HK-2 (cell line): ENCODE results near the gene COX14.
A peak's percentile ranks its signal among the peaks of the same experiment; 100 is the strongest.
"Not testable (repeated sequence)": the region's sequence is repeated elsewhere in the genome, so short reads cannot be mapped to it uniquely, and the experiment has no call there.

Experiments
- DNase-seq: peaks from one replicate; pipeline ENCODE4 v3.0.0-alpha.2; 2018; ENCODE audit not compliant: unreplicated experiment

COX14 gene

DNA sequence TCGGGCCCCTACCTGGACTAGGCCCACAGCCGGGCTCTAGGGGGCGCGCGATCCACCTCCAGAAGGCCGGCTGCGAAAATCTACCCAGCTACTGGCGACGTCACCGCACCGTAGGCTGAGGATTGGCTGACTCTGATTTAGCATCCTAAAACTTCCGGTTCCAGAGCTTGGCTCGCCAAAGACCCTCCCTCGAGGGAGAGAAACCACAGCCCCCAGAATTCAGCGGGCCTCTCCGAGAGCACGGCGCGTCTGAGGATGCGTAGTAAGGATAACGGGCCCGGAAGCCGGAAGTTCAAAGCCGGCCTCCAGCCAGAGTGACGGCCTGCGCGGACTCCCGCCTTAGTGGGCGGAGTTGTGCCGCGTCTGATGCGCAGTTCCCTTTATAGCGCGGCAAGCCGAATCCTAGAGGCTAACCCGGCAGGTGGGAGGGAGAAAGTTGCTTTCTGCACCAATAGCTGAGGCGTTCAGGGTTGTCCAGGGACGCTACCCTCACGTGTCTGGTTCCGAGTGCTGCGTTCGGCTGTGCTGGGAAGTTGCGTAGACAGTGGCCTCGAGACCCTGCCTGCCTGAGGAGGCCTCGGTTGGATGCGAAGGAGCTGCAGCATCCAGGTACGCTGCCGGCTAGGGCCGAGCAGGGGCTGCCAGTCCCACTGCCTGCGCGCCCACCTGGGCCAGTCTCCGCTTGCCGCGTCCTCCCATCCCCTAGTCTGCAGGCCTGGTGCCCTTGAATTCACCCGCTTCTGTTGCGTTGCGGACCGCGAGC, at the start of gene COX14:
Gene COX14 (plus strand): TSS at position 544 of the 763 bp plus-strand sequence. CDS start 7,808 bp downstream, outside the sequence.
- DNase-seq: peak; percentile 99

DNA sequence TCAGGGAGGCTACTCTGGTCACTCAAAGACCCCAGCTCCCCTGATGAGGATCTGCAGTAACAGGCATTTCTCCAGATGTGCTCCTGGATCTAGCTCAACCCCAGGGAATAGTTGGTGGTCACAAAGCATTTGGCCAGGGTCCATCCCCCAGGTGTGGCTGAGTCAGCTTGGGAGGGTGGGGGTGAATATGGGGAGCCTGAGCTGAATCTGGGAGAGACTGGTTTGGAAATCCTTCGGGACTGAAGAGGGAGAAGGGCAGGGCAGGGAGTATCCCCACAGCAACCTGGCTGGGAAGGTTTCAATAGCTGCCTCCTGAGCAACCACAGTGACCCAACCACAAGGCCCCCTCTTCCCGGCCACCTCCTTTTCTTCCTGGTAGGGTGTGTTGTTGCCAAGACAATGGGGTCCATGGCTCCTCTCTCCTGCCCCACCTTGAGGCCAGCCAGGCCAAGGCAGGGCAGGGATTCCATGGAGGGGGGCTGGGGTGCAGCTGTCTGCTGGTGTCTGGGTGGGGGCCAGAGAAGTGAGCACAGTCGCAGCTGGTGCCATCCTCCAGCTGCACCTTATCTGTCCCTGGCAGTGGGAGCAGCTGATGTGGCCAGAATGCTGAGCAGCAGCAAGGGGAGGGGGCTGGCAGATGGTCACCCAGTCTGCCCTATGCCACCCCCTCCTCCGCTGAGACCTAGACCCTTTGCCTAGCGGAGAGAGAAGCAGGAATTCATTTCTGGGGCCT, 49.1 kb upstream of the COX14 start:
- DNase-seq: no peak

DNA sequence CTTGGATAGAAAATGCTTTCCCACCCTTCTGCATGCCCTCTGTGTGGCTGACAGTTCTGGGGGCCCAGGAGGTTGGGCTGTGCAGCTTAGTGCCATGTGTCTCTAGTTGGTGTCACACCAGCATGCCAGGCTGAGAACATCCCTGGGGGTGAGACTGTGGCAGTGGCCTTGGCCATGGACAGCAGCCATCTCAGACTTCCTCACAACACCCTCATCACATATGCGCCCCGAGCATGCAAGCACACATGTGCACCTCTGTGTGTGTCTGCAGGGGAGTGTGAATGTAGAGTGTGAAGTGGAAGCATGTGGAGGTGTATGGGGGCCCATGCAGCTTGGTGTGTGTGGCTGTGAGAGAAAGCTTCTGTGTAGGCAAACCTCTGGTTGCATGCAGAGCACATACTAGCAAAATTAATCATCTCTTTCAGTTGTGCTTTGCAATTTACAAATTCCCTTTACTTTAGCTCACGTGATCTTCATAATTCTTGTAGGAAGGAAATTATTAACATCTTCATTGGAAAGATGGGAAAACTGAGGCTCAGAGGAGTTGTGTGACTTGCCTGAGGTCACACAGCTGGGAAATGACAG, 46.2 kb upstream of the COX14 start:
- DNase-seq: no peak

DNA sequence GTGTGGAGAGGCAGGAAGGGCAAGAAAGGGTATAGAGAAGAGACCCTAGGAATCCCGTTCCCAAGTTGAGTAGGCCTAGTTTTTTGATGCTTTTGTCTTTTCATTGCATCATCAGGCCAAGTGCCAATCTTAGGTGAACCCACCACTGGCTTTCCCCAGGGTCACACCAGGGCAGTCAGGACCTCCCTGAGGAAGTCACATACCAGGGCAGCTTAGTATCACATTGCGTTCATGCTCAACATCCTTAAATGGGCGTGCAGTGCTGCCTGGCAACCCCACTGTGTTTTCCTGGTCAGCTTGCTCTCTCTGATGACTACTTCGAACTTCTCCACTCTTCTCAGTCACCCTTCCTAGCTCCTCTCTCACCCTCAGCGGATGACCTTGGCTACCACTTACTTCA, 45.6 kb upstream of the COX14 start:
- DNase-seq: peak; percentile 64

DNA sequence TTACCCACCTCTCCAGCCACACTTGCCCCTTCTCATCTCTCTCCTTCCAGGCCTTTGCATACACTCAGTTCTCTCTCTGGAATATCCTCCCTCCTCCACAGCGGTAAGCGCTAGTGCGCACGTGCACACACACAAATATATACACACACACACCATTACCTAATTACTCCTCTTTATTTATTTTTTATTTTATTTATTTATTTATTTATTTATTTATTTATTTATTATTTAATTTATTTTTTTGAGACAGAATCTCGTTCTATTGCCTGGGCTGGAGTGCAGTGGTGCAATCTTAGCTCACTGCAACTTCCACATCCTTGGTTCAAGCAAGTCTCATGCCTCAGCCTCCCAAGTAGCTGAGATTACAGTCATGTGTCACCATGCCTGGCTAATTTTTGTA, 43.0 kb upstream of the COX14 start:
- DNase-seq: no peak

DNA sequence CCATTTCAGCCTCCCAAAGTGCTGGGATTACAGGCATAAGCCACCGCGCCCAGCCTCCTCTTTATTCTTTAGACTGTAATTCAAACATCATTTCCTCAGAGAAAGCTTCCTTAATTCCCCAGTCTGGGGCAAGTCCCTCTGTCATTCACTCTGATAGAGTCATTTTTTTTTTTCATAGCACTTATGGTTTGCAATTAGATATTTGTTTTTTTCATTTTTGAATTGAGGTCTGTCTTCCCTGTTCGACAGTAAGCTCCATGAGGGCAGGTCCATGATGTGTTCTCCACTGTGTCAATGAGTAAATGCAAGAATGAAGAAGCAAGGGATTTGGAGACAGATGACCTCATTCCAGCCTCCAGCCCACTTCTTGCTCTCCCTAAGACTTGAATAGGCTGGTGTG, 42.5 kb upstream of the COX14 start:
- DNase-seq: no peak

DNA sequence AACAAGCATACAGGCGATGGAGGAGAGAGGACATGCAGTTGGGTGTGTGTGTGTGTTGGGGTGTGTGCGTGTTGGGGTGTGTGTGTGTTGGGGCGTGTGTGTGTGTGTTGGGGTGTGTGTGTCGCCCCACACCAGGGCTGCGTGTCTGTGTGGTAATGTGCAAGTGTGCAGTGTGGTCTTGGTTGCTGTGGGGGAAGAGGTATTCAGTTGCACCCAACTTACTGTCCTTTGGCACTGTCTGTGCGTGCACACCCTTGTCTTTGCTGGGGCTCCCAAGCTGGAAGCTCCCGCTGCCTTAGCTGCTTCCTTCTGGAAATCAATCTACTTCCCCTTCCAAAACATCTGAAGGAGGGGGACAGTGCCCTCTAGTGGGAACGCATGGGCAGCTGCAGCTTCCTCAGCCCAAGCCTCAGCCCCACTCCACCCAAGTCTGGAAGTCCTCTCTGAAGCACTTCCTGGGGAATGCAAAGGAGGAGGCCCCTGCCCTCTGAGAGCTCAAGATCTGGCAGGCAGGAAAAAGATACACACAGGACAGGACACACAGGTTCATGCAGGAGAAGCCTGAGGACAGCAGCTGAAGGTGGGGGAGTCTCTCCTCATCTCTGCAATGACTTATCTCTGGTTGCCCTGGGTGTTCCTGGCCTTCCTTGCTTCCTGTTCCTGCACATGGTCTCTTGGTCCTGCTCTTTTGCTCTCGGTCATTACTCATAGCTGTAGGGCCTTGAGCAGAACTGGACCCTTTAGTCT, 41.5 kb upstream of the COX14 start:
- DNase-seq: peak; percentile 84

DNA sequence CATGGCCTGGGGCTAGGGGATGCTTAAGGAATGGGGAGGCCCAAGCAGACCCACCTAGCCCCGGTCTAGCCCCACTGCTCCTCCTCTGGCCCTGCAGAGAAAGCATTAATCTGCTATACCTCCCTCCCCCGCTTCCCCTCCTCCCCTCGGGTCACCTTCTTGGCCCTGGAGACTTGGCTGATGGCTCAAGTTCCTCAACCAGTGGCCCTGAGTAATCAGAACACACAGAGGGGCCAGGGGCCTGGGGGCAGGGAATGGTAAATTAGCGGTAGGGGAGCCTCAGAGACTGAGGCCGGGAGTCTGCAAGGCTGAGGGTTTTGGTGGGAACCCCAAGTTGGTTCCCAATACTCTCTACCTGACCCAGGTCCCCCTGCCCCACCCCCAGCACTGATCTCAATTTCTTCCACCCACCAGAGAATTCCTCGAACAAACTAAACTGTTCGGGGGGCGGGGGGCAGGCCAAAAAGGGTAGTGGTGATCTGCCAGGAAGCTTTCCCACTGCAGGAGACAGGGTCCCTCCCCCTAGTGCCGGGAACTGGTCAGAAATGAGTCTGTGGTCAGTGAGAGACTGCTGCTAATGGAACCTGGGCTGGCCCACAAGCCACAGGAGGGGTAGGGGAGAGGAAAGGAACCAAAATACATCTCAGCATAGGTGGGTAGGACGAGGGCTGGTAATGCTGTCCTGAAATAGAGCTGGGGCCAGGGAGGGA, 39.7 kb upstream of the COX14 start:
- DNase-seq: no peak

DNA sequence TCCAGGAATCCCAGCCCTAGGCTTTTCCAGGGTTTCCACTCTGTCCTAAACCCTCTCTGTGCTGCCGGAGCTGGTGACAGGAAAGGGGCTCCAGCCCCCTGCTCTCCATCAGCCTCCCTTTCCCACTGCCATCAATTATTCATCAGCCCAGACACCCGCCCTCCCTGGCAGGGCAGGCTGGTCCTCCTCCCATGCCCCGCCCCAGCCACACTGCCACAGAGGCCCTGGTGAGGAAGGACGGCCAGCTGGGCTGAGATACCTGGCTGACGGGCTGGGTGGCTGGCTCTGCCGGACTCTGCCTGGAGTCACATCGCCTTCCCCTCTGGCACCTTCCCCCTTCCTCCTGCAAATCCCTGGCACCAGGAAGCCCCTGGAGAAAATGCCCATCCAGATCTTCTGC, 38.8 kb upstream of the COX14 start:
- no peak for DNase-seq

DNA sequence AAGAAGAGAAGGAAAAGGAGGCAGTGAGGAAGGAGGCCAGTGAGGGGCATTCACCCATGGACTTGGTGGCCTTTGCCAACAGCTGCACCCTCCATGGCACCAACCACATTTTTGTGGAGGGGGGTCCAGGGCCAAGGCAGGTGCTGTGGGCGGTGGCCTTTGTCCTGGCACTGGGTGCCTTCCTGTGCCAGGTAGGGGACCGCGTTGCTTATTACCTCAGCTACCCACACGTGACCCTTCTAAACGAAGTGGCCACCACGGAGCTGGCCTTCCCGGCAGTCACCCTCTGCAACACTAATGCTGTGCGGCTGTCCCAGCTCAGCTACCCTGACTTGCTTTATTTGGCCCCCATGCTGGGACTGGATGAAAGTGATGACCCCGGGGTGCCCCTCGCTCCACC, 38.3 kb upstream of the COX14 start:
- no peak for DNase-seq

DNA sequence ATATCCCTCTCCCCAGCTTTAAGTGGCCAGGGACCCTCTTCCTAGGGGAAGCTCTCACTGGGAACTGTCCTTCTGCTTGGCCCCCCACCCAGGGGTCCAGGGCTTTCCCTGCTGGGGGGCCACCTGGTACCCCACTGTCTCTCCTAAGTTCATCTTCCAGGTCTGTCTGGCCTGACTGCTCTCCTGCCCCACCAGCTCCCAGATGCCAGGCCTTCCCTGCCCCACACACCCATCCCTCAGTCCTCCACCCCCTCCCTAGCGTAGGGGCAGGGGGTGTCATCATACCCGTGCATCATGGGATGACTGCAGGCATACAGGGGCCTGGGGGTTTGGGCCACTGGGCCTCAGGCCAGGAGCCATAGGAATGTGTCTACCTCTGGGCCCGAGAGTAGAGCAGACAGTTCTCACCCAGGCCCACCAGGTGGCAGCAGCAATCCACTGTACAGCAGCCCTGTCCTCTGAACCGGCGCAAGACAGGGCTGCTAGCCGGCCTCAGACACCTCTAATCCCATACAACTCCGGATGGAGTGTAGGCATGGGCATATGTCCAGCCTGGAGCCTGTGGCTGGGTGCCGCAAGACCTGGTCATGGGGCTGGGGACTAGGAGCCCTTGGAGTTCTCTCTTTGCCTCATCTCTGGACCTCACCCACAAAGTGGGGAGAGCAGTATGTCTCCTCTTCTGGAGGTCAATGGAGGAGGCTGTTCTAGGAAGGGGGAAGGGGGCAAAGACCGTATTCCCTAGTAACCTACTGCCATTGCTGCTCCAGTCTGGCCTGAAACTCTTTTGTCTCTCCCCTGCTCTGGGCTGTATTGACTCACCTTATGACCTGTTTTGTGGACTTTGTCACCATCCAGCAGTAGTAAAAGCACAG, 36.9 kb upstream of the COX14 start:
- peak; percentile 87 for DNase-seq

DNA sequence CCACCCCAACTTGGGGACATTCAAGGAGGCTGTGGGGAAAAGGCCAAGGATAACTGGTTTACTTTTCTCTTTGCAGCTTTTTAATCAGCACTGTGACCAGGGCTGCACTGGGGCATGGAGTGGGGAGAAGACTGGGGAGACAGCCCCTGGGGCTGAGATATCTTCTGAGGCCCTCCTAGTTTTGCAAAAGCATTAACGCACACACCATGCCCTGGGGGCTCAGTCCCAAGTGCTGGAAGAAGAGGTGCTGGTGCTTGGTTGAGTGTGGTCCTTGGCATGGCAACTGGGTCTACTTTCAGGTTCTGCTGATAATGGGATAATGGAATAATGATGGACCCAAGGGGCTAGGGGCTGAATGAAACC, 36.2 kb upstream of the COX14 start:
- DNase-seq: no peak

DNA sequence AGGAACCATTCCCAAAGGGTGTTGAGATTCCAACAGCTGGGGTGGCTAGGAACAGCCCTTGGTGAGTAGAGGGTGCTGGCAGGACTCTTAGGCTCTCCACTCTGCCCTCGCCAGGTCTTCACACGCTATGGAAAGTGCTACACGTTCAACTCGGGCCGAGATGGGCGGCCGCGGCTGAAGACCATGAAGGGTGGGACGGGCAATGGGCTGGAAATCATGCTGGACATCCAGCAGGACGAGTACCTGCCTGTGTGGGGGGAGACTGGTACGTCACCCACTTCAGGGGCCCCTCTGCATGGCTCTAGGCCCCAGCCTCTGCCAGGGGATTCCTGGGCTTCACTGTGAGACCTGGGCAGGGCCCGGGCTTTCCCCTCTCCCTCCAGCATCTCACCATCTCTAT, 34.9 kb upstream of the COX14 start:
- no peak for DNase-seq

DNA sequence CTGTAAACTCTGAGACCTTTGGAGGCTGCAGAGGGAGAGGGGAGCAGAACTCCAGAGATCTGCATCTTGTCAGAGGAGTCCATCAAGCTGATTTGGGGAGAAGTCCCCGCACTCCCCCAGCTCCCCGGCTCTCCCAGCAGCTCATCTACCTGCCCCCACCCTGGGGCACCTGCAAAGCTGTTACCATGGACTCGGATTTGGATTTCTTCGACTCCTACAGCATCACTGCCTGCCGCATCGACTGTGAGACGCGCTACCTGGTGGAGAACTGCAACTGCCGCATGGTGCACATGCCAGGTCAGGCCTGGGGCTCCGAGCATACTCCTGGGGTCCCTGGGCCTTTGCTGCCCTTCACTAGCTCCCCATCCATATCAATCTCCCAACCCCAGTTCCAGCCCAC, 33.8 kb upstream of the COX14 start:
- no peak for DNase-seq

DNA sequence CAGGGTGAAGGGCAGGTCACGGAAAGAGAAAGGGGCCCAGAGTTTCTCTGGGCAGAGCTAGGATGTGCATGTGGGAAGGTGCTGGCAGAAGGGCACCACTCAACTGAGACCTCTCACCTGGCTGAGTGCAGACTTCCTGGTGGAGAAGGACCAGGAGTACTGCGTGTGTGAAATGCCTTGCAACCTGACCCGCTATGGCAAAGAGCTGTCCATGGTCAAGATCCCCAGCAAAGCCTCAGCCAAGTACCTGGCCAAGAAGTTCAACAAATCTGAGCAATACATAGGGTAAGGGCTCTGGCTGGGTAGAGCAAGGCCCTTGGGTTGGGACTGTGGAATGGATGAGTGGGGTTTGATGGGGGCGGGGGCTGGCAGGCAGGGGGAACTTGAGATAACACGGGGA, 32.3 kb upstream of the COX14 start:
- no peak for DNase-seq

DNA sequence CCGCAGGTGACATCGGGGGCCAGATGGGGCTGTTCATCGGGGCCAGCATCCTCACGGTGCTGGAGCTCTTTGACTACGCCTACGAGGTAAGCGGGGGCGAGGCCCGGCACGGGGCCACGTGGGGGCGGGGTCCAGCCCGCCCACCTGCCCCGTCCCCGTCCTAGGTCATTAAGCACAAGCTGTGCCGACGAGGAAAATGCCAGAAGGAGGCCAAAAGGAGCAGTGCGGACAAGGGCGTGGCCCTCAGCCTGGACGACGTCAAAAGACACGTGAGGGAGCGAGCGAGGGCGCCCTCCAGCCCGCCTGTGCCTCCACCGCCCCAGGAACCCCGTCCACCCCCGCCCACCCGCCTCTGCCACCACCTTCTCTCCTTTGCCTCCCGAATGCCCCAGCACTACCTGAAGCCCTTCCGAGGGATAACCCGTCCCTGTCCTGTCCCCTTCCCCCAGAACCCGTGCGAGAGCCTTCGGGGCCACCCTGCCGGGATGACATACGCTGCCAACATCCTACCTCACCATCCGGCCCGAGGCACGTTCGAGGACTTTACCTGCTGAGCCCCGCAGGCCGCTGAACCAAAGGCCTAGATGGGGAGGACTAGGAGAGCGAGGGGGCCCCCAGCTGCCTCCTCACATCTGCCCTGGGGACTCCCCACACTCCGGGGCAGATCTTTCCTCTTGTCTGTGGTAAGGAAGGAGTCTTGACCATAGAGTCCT, 30.8 kb upstream of the COX14 start:
- DNase-seq: no peak

DNA sequence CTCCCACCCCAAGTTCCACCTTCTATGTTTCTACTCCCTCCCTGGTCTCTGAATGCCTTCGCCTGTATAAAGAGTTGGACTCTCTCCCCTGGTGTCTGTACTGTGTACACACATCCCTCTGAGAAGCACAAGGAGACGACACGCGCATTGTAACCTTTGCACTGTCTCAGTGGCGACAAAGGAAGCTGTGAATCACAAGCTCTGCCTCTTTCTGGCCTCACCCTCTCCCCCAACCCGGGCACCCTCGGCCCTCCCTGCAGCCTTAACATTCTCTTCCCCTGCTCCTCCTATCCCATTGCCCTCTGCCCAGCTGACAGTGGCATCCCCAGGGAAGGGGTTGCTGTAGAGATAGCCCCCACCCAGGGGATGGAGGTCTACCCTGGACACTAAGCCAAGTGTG, 29.4 kb upstream of the COX14 start:
- DNase-seq: no peak

DNA sequence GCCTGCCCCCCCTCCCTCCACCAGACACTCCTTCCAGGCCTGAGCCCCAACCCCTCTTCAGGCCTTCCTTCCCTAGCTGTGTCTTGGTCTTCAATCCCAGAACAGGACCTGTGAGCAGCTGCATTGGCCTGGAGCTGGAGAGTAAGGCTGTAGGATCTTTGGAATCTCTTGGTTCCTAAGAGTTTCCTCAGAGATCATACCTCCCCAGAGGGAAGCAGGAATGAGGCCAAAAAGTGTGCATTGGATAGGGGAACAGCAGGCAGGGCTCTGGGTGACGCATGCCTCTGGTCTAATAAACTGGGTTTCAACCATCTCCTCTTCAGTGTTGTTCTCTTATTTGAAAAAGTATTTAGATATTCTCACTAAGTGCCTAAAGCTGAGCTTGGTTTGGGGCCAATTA, 28.7 kb upstream of the COX14 start:
- DNase-seq: no peak

DNA sequence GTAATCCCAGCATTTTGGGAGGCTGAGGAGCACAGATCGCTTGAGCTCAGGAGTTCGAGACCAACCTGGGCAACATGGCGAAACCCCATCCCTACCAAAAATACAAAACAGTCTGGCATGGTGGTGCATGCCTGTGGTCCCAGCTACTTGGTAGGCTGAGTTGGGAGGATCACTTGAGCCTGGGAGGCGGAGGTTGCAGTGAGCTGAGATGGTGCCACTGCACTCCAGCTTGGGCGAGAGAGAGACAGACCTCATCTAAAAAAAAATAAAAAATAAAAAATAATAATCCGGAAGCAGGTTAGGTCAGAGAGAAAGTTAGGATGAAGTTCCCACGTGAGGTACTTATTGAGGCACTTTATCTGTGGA, 27.6 kb upstream of the COX14 start:
- not testable (repeated sequence) for DNase-seq
